ENCODE data around the gene PIGN.

- no peak for TF ChIP-seq CTCF (IDR thresholded peaks at IDR 0.05; ENCODE audit: low read depth, low read length)
- TF ChIP-seq POLR2A (IDR thresholded peaks at IDR 0.05; ENCODE audit: extremely low read depth, insufficient read length), result no peak
Observed at GRCh38 chr18:61992285-61992684, 194.6 kb downstream of the PIGN start.
